Transverse colon (tissue), 4 donors: ENCODE data around the gene WDR64.

Experiments used
- EP300 ChIP-seq: sonication (generic); formaldehyde crosslinking; IDR thresholded peaks from one replicate; pipeline ENCODE4 v1.6.1; 2017; ENCODE audit warnings: antibody characterized with exemption, low read depth
- POLR2A ChIP-seq: fragments of 450-650 bp; IDR thresholded peaks from one replicate; pipeline ENCODE4 v1.6.1; 2016; ENCODE audit warnings: antibody characterized with exemption, mild to moderate bottlenecking, moderate library complexity
- POLR2AphosphoS5 ChIP-seq, 3 donors: sonication (generic); formaldehyde crosslinking; IDR thresholded peaks; one replicate each; pipeline ENCODE4 v1.6.1; 2016; ENCODE audit warnings: antibody characterized with exemption in 3 of 3
- TF ChIP-seq, protein P1 (sequence below), 5 experiments: fragments of 200-600 bp in 3 of 5; fragments of 450-650 bp in 2 of 5; sonication (generic) in 3 of 5; IDR thresholded peaks; 1 replicate in 2 of 5; 2 replicates in 3 of 5; pipeline ENCODE4 v1.5.1; 2016 to 2017; ENCODE audit warnings: antibody characterized with exemption in 5 of 5, inconsistent platforms in 3 of 5, mild to moderate bottlenecking in 2 of 5, moderate library complexity in 1 of 5

GRCh38 chr1:241800640-241801039 lies 148.6 kb downstream of the WDR64 start:
- TF ChIP-seq POLR2A (no peak), POLR2AphosphoS5 (IDR thresholded peaks at IDR 0.05) (no peak), EP300 (no peak)
- TF ChIP-seq, protein P1, sequence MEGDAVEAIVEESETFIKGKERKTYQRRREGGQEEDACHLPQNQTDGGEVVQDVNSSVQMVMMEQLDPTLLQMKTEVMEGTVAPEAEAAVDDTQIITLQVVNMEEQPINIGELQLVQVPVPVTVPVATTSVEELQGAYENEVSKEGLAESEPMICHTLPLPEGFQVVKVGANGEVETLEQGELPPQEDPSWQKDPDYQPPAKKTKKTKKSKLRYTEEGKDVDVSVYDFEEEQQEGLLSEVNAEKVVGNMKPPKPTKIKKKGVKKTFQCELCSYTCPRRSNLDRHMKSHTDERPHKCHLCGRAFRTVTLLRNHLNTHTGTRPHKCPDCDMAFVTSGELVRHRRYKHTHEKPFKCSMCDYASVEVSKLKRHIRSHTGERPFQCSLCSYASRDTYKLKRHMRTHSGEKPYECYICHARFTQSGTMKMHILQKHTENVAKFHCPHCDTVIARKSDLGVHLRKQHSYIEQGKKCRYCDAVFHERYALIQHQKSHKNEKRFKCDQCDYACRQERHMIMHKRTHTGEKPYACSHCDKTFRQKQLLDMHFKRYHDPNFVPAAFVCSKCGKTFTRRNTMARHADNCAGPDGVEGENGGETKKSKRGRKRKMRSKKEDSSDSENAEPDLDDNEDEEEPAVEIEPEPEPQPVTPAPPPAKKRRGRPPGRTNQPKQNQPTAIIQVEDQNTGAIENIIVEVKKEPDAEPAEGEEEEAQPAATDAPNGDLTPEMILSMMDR (IDR thresholded peaks at IDR 0.05), result no peak
